ENCODE data around the gene PERCC1. TPM values are rescaled to one million over a fixed set of nuclear protein-coding genes. Genes with fewer than 3 reads are reported as not detected.

Gene PERCC1
- total RNA-seq, 1 donor from 2014 or later = not detected

GRCh38 chr16:1469693-1470201 is 38.9 kb downstream of the PERCC1 start:
- no peaks in the 10 kb centered on the region for H3K9me3 Mint-ChIP-seq (ENCODE audit: unreplicated experiment)
- TF ChIP-seq EZH2 (IDR thresholded peaks at IDR 0.05; ENCODE audit: insufficient read depth, low read length) (no peak), CTCF (IDR thresholded peaks at IDR 0.05; ENCODE audit: insufficient read depth, low read depth, low read length) (no peak)
- Histone ChIP-seq H3K79me2 (ENCODE audit: insufficient read depth, low read length) (peaks cover 82% of the 10 kb centered on the region), H3K4me1 (ENCODE audit: insufficient read depth, low read length) (peaks cover 23% of the 10 kb centered on the region), H3K4me3 (ENCODE audit: insufficient read depth, low read depth, low read length) (no peak overlapping the region), H3K36me3 (ENCODE audit: insufficient read depth, low read length) (no peaks in the 10 kb centered on the region), H3K9ac (ENCODE audit: low read length) (no peak overlapping the region), H4K20me1 (ENCODE audit: insufficient read depth, low read length) (peaks cover 57% of the 10 kb centered on the region), H3K9me3 (ENCODE audit: insufficient read depth, low read depth, low read length) (no peaks in the 10 kb centered on the region), H2AFZ (ENCODE audit: low read depth, low read length) (no peak overlapping the region), H3K4me2 (ENCODE audit: low read length) (no peak overlapping the region), H3K27me3 (ENCODE audit: insufficient read depth, low read length) (no peaks in the 10 kb centered on the region), H3K27ac (ENCODE audit: low read depth, low read length) (no peak overlapping the region)
- DNase-seq (ENCODE audit: low read depth) (no peak), FAIRE-seq (no peak)
- H3K27ac Mint-ChIP-seq (ENCODE audit: unreplicated experiment) = peak overlapping the region; percentile 70
- no peaks in the 10 kb centered on the region for H3K27me3 Mint-ChIP-seq (ENCODE audit: low read depth, unreplicated experiment)
- peaks cover 5% of the 10 kb centered on the region for H3K36me3 Mint-ChIP-seq (ENCODE audit: low read depth, unreplicated experiment)
- peaks cover 18% of the 10 kb centered on the region for H3K4me1 Mint-ChIP-seq (ENCODE audit: low read depth, unreplicated experiment)
- H3K4me3 Mint-ChIP-seq (ENCODE audit: unreplicated experiment) = no peak overlapping the region

- Histone ChIP-seq H3K4me2 (ENCODE audit: low read length) (peak overlapping the region; percentile 68), H2AFZ (ENCODE audit: low read depth, low read length) (no peak overlapping the region), H3K27ac (ENCODE audit: low read depth, low read length) (peak overlapping the region; percentile 16), H3K79me2 (ENCODE audit: insufficient read depth, low read length) (peaks cover 77% of the 10 kb centered on the region), H3K4me1 (ENCODE audit: insufficient read depth, low read length) (peaks cover 29% of the 10 kb centered on the region), H4K20me1 (ENCODE audit: insufficient read depth, low read length) (peaks cover 54% of the 10 kb centered on the region), H3K36me3 (ENCODE audit: insufficient read depth, low read length) (no peaks in the 10 kb centered on the region), H3K9ac (ENCODE audit: low read length) (no peak overlapping the region), H3K4me3 (ENCODE audit: insufficient read depth, low read depth, low read length) (no peak overlapping the region), H3K9me3 (ENCODE audit: insufficient read depth, low read depth, low read length) (no peaks in the 10 kb centered on the region), H3K27me3 (ENCODE audit: insufficient read depth, low read length) (no peaks in the 10 kb centered on the region)
- Mint-ChIP-seq H3K9me3 (ENCODE audit: unreplicated experiment) (peaks cover 3% of the 10 kb centered on the region), H3K27ac (ENCODE audit: unreplicated experiment) (peak overlapping the region; percentile 80), H3K4me3 (ENCODE audit: unreplicated experiment) (peak overlapping the region; percentile 78), H3K27me3 (ENCODE audit: low read depth, unreplicated experiment) (no peaks in the 10 kb centered on the region), H3K36me3 (ENCODE audit: low read depth, unreplicated experiment) (peaks cover 2% of the 10 kb centered on the region), H3K4me1 (ENCODE audit: low read depth, unreplicated experiment) (peaks cover 18% of the 10 kb centered on the region)
- FAIRE-seq (no peak), DNase-seq (ENCODE audit: low read depth) (peak; percentile 44)
- TF ChIP-seq EZH2 (IDR thresholded peaks at IDR 0.05; ENCODE audit: insufficient read depth, low read length) (no peak), CTCF (IDR thresholded peaks at IDR 0.05; ENCODE audit: insufficient read depth, low read depth, low read length) (no peak)
Observed at GRCh38 chr16:1470481-1471251, 39.8 kb downstream of the PERCC1 start.

Measured in astrocyte (in vitro differentiated cells and primary cell).